ENCODE data around the gene MCC.

MCC gene

DNA sequence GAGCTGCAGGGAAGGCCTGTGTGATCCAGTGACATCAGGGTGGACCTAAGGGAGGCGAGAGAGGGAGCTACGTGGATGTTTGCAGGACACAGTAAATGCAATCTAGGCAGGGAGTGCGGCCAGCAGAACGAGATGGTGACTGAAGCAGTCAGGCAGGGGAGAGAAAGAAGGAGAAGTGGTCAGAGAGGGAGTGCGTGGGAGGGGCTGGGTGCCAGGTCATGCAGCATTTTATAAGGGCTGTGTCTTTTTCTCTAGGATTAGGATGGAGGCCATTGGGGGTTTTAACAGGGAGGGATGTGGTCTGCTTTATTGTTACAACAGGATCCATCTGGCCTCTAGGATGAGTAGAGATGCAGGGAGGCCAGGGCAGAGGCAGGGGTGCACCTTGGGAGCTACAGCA lies 431.3 kb downstream of the MCC start:
- Histone ChIP-seq H3K4me3 (replicated peaks; ENCODE audit: low read depth, low read length) (no peak overlapping the region), H3K36me3 (ENCODE audit: control insufficient read depth, insufficient read depth, low read length) (no peaks in the 10 kb centered on the region), H3K27me3 (replicated peaks; ENCODE audit: control insufficient read depth, insufficient read depth, low read length) (no peaks in the 10 kb centered on the region)
- DNase-seq (ENCODE audit: extremely low read depth, insufficient read length), result no peak
- TF ChIP-seq, protein P1, sequence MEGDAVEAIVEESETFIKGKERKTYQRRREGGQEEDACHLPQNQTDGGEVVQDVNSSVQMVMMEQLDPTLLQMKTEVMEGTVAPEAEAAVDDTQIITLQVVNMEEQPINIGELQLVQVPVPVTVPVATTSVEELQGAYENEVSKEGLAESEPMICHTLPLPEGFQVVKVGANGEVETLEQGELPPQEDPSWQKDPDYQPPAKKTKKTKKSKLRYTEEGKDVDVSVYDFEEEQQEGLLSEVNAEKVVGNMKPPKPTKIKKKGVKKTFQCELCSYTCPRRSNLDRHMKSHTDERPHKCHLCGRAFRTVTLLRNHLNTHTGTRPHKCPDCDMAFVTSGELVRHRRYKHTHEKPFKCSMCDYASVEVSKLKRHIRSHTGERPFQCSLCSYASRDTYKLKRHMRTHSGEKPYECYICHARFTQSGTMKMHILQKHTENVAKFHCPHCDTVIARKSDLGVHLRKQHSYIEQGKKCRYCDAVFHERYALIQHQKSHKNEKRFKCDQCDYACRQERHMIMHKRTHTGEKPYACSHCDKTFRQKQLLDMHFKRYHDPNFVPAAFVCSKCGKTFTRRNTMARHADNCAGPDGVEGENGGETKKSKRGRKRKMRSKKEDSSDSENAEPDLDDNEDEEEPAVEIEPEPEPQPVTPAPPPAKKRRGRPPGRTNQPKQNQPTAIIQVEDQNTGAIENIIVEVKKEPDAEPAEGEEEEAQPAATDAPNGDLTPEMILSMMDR (IDR thresholded peaks at IDR 0.05; ENCODE audit: insufficient read depth, low read length, poor library complexity, severe bottlenecking), result no peak

GRCh38 chr5:113054899-113055298 lies 433.4 kb downstream of the MCC start:
- TF ChIP-seq, protein P1 (IDR thresholded peaks at IDR 0.05; ENCODE audit: insufficient read depth, low read length, poor library complexity, severe bottlenecking), result no peak
- Histone ChIP-seq H3K36me3 (ENCODE audit: control insufficient read depth, insufficient read depth, low read length) (no peaks in the 10 kb centered on the region), H3K4me3 (replicated peaks; ENCODE audit: low read depth, low read length) (no peak overlapping the region), H3K27me3 (replicated peaks; ENCODE audit: control insufficient read depth, insufficient read depth, low read length) (no peaks in the 10 kb centered on the region)
- DNase-seq (ENCODE audit: extremely low read depth, insufficient read length), result no peak

GRCh38 chr5:113053511-113053995 lies 434.7 kb downstream of the MCC start:
- no peaks in the 10 kb centered on the region for H3K27me3 ChIP-seq (replicated peaks; ENCODE audit: control insufficient read depth, insufficient read depth, low read length)

GRCh38 chr5:113052041-113052795 lies 436.0 kb downstream of the MCC start:
- Histone ChIP-seq H3K36me3 (ENCODE audit: control insufficient read depth, insufficient read depth, low read length) (no peaks in the 10 kb centered on the region), H3K27me3 (replicated peaks; ENCODE audit: control insufficient read depth, insufficient read depth, low read length) (no peaks in the 10 kb centered on the region), H3K4me3 (replicated peaks; ENCODE audit: low read depth, low read length) (no peak overlapping the region)
- no peak for DNase-seq (ENCODE audit: extremely low read depth, insufficient read length)
- TF ChIP-seq, protein P1 (IDR thresholded peaks at IDR 0.05; ENCODE audit: insufficient read depth, low read length, poor library complexity, severe bottlenecking), result no peak

More at GRCh38 chr5:113053511-113053995, 434.7 kb downstream of the MCC start:
- no peak for DNase-seq (ENCODE audit: extremely low read depth, insufficient read length)
- Histone ChIP-seq H3K36me3 (ENCODE audit: control insufficient read depth, insufficient read depth, low read length) (no peaks in the 10 kb centered on the region), H3K4me3 (replicated peaks; ENCODE audit: low read depth, low read length) (no peak overlapping the region)
- TF ChIP-seq, protein P1 (IDR thresholded peaks at IDR 0.05; ENCODE audit: insufficient read depth, low read length, poor library complexity, severe bottlenecking), result no peak

DNA sequence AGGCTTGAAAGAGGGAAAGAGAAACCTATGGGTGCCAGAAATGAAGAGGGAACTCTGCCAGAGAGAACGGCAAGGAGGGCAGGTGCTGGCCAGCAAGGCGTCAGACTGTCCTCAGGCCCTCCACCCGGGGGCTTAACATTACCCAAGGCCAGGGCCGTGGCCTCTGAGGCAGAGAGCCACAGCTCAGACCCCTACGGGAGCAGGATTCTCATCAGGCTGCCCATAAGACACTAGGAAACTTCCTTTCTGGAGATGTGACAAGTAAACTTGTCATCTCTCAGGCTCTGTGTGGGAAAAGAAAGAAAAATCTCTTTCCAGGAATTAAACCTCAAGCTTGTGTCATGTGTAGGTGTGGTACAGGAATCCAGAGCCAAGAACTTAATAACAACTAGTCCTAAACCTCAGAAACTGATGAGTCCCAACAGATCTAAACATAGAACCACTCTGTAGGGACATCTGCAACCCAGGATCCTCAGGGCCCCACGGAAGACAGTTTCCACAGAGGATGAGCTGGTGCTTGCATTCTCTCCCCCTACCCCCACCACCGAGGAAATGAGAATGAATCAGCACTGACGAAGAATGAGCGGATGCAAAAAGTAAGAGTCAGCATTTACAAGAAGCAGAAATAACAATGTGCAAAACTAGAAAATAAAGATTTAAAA lies 437.4 kb downstream of the MCC start:
- no peak overlapping the region for H3K4me3 ChIP-seq (replicated peaks; ENCODE audit: low read depth, low read length)
- TF ChIP-seq, protein P1 (IDR thresholded peaks at IDR 0.05; ENCODE audit: insufficient read depth, low read length, poor library complexity, severe bottlenecking), result no peak
- no peaks in the 10 kb centered on the region for H3K27me3 ChIP-seq (replicated peaks; ENCODE audit: control insufficient read depth, insufficient read depth, low read length)
- no peaks in the 10 kb centered on the region for H3K36me3 ChIP-seq (ENCODE audit: control insufficient read depth, insufficient read depth, low read length)
- DNase-seq (ENCODE audit: extremely low read depth, insufficient read length), result no peak

All from GM06990 (cell line).